Measurements from ENCODE around the gene SMO.

Gene SMO

DNA sequence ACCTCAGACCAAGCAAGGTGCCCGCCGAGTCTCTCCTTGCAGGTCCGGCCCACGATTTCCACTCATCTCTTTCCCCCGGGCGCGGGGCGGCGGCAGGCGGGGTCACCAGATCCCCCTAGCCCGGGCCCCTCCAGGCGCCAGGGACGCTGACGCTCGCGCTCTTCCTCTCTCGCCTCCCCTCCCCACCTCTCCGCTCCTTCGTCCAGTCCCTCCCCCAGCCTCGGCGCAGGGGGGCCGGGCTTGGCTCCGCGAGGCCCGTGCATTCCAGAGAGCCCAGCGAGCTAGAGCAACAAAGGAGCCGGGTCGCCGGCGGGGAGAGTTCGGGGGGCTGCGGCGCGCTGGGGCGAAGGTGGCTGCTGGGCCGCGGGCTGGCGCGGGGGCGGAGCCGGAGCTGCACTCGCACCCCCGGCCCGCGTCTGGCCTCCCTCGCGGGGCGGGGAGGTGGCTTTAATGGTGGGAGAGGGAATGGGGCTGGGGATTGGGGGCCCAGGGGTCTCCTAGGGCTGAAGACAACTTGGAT, at the start of gene SMO:
Gene SMO (plus strand): TSS at position 262 of the 520 bp plus-strand sequence. CDS start 519 bp downstream, outside the sequence.
- DNase-seq (ENCODE audit: low read depth in 2 of 2): no peak

DNA sequence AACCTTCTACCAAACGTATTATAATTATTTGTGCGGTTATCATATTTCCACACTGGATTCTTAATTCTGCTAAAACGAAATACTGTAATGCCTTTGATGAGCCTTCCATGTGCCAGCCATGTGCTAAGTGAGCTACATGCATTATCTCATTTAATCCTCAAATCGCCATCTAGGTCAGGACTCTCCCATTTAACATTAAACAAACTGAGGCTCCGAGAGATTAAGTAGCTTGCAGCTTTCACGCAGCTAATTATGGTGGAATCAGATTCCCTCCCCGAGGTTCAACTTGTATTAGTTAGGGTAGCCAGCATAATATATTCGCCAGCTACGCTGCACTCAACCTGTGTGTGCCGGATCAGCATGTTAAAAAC, 44.7 kb upstream of the SMO start:
- DNase-seq (ENCODE audit: low read depth in 2 of 2): no peak

DNA sequence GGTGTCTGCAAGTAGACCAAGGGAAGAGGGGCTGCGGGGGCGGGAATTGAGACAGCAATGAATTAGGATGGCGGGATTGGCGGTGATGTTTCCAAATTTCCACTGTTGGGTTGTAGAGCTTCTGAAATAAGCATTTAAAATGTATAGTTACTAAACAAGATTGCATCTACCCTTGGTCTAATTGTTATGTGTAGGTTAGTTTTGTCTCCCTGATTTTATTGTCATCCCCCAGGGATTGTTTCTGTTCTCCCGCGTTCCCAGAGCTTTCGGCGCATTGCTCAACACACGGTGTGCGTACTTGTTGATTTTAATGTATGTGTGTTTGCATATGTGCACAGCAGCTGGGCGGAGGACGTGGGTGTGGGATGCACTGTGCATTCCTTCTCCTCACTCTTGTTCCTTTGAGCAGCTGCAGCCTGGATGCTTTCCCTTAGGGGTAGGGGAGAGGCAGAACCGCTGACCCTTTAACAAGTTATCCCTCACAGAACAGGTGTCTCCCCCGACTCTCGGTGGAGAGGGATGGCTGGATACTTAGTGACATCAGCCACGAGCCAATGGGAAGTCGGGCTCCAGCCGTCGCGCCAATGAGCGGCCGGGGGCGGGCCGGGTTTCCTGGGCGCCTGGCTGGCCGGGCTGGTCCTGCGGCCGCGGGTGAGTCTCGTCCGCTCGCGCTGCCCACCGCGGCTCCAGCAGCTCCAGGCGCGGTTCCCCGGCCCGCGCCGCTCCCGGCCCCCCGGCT, 44.2 kb upstream of the SMO start, which contains the start of gene TSPAN33:
Gene TSPAN33 (plus strand): TSS at position 613 of the 739 bp plus-strand sequence. CDS start 274 bp downstream, outside the sequence.
- peak; percentile 41 to 55 for DNase-seq (ENCODE audit: low read depth in 2 of 2)

DNA sequence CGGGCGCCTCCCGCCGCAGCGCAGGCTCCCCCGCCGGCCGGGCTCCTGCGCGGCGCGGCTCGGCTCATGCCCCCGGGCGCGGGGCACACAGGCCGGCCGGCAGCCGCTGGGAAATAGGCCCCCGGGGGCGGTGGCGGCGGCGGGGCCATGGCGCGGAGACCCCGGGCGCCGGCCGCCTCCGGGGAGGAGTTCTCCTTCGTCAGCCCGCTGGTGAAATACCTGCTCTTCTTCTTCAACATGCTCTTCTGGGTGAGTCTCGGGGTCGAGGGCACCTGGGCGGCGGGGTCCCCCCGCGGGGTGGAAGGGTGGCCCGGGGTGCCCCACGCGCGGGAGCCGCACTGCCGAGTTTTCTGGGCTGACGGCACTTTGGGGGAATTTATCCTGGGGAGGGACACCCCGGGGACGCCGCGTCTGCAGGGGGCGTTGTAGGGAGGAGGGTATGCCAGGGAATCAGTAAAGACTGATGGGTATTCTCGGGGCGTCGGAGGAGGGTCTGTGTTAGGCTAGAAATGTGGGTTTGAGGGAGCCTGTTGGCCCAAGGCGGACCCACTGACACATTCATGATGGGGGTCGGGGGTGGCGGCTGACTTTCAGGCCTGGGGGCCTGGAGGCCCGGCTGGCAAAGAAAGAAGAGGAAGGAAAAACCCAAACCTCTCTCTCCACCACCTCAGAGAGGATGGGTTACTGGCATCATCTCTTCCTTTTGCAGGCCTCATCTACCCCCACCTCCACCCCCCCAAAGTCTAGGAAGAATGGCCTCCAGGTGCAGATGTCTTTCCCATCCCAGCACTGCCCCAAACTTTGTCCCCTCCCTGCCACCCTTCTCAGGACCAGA, 43.4 kb upstream of the SMO start:
- no peak for DNase-seq (ENCODE audit: low read depth in 2 of 2)

DNA sequence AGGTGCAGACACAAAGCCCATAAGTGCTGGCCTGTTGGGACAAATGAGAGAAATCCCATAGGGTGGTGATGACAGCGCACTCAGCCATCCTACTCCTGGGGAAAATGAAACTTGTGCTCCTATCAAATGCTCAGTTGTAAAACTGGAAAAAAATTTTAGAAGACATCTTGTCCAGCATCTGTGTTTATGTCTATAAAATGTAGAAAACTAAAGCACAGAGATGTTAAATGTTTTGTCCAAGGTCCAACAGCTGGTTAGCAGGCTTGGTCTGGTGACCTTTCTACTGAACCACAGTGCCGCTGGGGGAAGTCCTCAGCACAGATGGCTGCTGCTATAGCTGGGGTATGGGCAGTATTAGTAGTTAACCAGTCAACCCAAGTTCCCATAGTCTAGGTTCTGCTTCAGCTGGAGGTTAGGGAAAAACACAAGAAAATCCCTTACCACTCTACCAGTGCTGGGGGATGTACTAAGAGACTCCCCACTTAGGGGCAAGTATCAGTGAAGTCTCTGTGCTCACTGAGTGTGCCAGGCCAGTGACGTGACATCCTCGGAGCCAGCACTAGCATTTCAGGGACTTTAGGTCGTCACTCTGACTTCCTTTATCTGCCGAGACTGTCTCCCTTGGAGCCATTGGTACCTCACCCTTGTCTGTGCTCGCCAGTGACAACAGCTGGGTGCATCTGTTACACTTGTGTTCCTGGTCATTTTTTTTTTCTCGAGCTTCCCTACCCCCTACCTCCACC, 42.0 kb upstream of the SMO start:
- DNase-seq (ENCODE audit: low read depth in 2 of 2): no peak

DNA sequence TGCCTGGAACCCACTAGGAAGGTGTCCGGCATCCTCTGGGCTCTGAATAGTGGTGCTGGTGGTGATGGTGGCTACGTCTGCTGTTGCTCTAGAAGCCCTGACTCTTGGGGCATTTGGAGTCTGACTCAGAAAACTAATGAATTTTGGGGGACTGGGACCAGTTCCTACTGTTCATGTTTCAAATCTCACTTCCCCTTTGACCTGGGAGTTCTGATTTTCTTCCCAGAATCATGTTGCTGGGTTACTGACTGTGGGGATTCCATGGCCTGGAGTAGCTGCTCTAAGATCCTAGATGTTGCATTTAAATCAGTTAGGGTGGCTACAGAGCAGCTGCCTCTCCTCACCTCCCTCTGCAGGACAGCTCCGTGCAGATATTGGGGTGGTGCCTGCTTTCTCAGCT, 40.7 kb upstream of the SMO start:
- no peak for DNase-seq (ENCODE audit: low read depth in 2 of 2)

DNA sequence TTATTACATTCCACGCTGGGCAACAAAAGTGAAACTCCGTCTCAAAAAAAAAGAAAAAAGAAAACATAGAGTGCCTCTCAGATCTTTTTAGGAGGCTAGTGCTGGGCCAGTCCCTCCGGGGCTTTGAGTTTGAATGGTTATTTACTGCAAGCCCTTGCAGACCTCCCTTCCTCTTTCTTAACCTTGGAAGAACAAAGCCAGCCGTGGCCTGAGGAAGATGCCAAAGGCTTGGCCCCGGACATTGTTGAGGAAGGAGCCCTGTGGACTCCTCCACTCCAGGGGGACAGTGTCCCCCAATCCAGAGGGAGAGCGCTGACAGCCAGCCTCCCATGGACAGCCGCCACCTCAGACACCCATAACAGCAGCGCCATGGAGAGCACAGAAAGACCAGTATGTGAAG, 38.9 kb upstream of the SMO start:
- DNase-seq (ENCODE audit: low read depth in 2 of 2): no peak

DNA sequence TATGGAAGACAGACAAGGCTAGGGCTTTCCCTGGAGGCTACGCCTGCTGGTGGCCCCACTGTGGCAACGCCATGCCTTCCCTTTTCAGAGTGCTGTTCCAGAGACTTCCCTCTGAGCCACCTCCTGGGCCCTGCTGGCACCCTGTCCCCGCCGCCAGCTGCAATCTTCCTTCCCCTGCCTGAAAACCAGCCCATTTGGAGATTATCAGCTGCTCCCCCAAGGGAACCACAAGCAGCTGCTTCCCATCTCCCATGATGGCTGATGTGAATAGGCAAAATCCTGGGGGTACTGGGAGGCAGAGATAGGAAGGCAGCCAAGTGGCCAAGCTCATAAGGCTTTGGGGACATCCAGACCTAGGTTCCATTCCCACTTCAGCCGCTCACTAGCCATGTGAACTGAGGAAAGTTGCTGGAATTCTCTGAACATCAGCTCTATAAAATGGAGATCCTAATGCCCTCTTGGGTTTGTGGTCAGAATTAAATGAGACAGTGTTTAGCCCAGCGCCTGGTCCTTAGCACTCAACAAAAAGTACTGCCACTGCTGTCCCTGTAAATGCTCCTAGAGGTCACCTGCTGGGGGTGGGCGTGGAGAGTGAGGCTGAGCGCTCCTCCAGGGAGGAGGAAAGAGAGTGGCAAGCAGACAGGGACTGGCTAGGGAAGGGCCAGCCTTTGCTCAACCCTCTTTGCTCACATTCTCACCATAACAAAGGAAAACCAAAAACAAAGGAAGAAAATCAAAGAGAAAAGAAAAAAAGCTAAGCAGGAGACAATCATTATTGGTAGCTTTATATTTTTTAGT, 38.0 kb upstream of the SMO start:
- DNase-seq (ENCODE audit: low read depth in 2 of 2): no peak

DNA sequence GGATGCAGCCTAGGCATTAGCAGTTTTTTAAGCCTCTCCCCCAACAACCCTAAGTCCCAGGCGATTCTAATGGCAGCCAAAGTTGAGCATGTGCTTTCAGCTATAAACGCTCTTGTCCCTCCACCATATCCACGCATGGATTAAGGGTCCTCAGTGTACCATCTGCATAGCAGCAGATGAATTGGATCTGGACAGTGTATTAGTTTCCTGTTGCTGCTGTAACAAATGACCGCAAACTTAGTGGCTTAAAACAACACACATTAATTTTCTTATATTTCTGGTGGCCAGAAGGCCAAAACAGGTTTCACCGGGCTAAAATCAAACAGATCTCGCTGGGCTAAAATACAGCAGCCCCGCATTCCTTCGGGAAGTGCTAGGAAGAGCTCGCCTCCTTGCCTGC, 30.8 kb upstream of the SMO start:
- no peak for DNase-seq (ENCODE audit: low read depth in 2 of 2)

DNA sequence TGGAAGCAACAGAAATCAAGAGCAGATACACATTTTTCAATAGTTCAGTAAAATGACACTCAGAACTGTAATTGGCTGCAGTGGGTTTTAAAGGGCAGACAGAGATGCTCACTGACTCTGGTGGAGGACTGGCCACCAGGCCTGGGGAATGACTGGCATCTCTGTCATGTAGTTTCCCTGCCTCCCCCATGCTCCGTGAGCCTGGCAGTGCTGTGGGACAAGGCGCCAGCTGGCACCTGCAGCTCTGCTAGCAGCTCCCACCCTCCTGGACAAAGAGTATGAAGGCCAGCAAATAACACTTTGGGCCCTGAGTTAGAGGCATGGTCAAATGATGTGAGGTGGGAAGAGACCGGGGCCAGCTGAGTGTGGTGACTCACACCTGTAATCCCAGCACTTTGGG, 28.9 kb upstream of the SMO start:
- no peak for DNase-seq (ENCODE audit: low read depth in 2 of 2)

DNA sequence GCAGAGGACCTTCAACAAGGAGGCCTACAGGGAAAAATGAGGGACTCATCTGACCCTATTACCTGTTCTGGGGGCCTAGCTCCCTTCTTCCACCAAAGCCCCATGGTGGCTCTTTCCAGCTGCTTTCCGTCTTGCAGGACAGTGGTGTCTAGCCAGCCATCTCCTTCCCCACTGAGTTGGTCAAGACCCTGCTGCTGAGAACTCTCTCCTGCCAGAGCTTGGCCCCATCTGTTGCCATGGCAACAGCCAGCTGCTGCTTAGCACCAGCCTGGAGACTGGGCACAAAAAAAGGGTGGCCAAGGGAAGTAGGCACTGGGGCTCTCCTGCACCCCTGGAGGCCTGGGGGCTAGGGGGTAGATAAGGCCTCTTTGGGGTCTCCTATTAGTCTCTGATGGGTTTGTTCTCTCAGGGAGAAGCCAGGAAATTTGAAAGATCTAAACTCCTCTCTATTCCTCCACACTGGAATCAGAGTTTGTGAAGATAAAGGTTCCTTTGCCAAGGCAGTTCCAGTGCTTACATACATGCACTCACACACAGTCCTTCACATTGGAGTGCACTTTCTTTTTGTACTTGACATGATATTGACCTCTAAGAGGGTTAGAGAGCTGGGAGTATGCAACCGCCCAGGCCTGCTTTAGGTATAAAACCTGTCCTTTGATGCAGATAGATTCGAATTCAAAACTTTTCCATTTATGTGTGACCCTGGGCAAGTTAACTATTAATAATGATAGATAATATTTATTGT, 28.1 kb upstream of the SMO start:
- DNase-seq (ENCODE audit: low read depth in 2 of 2): no peak

DNA sequence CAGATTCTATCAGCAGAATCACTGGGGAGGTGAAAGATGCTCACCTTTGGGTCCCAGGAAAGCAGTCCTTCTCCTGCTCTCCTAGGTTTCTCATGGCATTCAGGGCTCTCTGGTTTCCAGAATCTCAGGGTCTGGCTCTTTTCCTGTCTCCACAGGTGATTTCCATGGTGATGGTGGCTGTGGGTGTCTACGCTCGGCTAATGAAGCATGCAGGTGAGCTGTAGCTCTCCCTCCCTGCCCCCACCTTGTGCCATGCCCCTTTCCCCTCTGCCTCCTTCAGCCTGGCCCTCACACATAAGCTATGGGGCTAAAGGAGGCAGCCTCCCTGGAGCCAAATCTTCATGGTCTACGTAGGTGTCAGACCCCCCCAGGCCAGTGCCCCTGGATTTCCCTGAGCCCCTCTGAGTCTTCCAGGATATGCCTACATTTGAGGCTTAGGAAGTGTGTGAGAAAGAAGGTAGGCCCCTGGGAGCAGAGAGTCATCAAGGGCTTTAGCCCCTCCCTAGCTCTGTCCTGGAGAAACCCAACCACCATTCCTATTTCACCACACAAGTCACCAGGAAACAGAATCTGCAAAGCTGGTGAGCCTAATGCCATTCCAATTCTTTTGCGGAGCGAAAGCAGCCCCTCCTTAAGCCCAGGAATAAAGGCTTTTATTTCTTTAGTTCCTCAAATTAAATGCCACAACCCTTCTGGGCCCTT, 26.8 kb upstream of the SMO start:
- DNase-seq (ENCODE audit: low read depth in 2 of 2): no peak

DNA sequence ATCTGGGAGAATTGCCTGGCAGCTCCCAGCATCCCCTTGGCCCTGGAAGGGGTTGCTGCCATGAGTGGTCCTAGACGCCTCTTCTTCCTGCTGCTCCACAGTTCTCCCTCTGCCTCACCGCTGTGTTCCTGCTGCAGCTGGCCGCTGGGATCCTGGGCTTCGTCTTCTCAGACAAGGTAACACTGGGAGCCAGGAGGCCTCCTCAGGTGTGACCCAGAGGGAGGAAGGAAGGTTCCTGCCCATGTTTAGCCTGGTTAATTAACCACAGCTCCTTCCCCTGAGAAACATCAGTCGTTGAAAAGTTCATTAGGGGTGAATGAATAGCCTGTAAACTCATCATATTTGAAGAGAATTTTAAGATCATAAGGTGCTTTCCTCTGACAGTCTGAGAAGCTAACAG, 25.7 kb upstream of the SMO start:
- DNase-seq (ENCODE audit: low read depth in 2 of 2): no peak

DNA sequence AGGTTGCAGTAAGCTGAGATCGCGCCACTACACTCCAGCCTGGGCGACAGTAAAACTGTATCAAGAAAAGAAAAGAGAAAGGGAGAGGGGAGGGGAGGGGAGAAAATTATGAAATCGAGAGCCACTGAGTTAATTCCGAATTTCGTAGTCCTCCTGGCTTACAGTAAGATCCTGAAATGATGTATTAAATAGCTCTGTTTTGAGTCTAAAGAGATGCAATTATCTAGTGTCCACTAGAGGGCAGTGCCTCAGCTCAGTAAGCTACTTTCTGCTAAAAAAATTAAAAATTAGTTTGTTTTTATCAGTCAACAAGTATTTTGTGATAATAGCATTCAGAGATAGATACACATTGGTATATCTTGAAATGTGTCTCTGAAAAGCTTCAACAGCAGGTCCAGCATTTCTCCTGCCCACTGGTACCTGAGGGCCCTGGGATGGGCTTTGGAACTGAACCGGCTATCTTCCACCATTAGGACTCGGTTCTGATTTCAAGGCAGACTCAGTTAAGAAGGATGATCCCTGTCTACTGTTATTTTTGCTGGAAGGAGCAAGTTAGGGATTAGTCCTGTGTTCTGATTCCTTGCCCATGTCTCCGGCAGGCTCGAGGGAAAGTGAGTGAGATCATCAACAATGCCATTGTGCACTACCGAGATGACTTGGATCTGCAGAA, 24.4 kb upstream of the SMO start:
- DNase-seq (ENCODE audit: low read depth in 2 of 2): no peak

DNA sequence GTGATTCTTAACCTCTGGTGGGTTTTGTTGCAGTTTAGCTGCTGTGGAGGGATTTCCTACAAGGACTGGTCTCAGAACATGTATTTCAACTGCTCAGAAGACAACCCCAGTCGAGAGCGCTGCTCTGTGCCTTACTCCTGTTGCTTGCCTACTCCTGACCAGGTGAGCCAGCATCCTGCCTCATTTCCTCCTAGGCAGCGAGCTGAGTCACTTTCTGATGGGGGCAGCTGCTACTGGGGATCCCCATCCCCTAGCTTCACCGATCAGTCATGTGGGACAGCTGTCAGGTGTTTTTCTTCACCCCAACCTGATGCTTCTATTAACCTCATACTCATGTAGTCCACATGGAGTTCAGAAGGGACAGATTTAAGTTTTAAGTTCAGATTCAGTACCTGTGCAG, 21.7 kb upstream of the SMO start:
- no peak for DNase-seq (ENCODE audit: low read depth in 2 of 2)

DNA sequence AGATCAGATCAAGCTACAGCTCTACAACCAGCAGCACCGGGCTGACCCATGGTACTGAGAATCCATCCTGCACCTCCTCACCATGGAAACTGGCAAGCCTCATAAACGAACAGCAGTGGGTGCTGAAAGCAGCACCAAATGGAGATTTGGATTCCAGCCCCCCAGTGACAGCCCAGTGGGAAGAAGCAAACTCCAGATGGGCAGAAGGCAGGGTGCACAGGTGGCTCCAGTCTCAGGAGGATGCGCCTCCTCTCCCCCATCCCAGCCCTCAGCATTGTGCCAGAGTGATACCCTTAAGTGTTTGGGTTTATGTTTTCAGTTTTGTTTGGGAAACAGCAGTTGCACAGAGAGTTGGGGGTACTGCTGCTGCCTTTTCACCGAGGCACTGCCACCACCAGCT, 20.6 kb upstream of the SMO start:
- DNase-seq (ENCODE audit: low read depth in 2 of 2): no peak

DNA sequence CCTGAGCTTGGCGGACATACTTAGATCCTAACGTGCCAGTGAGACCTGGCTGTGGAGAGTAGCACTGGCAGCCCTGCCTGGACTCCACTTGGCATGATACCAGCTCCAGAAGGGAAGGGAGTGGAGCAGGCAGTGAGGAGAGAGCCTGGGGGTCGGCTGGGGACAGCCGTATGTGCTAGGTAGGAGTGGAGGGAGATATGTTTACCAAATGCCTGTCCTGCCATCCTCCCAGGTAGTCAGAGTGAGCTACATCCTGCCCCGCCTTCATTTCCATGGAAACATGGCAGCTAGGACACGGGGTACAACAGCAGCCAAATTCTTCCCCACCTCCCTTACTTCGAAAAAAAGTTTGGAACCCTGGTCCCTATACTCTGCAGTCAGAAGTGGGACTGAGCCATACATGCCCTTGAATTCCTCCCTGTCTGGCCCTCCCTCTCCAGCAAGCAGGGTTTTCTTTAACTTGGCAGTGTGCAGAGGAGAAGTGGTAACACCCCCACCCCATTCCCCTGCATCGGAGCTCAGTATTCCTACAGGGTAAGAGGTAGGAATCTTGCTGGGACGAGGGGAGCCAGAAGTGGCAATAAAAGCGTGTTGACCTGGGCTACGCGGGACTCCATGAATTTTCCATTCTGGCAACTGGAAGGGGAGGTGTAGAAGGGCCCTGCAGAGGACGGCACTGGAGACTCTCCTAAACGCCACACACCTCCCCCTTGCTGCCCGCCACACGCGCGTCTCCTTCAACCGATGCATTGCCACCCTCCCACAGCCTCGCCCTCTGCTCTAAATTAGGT, 20.0 kb upstream of the SMO start:
- DNase-seq (ENCODE audit: low read depth in 2 of 2): no peak

DNA sequence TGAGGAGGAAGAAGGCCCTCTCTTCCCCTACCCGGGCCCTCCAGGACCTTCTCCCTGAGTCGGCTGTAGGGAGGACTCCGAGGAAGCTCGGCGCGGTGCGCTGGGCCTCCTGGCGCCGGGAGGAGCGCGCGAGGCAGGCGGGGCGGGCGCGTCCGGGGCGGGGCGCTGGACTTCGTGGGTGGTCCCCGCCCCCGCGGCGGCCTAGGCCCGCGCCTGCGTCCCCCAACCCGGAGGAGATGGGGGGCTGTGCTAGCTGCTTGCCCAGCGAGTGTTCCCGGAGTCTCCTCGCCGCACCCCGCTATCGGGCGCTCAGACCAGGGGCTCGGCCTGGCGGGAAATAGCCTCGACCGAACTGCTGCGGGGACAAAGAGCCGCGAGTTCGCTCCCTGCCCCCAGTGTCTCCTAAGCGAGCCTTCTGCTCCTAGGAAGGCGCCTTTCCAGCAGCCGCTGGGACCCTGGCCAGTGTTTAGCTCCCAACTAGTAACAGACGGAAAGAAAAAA, 19.2 kb upstream of the SMO start:
- DNase-seq (ENCODE audit: low read depth in 2 of 2): peak in 1 of 2 donors; percentile 15
